GM19035 (cell line): ENCODE results near the gene CLCNKA.
"Not testable (repeated sequence)": the region's sequence is repeated elsewhere in the genome, so short reads cannot be mapped to it uniquely, and the experiment has no call there.

Experiments
- ATAC-seq: cut with Tn5 transposase; IDR thresholded peaks from one replicate; pipeline ENCODE4 v1.9.1; 2021; ENCODE audit not compliant: unreplicated experiment

CLCNKA gene

DNA sequence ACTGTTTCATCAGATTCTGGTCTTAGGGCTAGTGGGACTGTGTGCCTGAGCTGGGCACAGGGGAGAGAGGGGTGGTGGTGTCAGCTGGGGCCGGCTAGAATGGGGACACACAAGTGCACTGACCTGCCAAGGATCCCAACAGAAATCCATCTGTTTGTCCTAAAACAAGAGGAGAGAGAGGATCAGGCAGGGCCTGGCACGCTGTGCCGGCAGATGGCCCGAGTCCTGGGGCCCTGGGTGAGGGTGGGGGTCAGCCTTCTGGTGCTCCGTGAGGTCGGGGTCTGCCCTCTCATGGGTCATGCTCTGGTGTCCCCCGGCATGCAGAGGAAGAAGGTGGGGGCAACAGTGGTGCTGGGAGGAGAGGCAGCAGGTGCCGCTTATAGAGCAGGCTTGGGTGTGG, 18.0 kb downstream of the CLCNKA start:
- ATAC-seq, result not testable (repeated sequence)

DNA sequence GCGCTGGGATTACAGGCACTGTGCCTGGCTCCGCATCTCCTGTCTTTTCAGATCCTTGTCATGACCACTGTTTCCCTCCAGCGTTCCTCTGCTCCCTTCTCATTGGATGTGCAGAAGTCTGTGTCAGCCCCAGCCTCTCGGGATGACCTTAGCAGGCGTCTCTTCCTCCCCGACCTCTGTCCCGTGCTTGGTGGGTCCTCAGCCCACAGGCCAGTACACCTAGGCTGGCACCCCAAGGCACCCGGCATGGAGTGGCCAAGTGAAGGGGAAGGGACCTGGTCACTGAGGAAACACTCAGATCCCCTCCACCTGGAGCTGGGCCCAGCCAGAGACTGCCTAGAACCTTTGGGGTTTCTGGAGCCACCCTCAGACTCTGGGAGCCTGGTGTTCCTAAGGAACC, 19.4 kb downstream of the CLCNKA start:
- no peak for ATAC-seq

DNA sequence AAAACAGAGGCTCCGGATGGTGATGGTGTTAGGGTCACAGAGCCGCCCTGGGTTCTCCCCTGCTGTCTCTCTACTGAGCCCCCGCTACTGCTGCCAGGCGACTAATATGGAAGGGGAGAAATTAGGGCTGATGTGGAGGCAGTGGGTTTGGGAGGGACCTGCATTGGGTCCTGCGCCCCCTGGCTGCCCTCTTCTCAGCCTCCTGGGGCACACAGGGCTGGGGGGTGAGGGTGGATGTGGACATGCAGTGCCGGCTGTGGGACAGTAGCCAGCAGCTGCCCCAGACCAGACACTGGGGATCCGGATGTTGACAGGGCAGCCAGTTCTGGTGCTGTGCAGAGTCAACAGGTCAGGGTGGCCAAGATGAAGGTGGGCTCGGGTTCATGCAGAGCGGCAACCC, 20.3 kb downstream of the CLCNKA start:
- ATAC-seq, result no peak

DNA sequence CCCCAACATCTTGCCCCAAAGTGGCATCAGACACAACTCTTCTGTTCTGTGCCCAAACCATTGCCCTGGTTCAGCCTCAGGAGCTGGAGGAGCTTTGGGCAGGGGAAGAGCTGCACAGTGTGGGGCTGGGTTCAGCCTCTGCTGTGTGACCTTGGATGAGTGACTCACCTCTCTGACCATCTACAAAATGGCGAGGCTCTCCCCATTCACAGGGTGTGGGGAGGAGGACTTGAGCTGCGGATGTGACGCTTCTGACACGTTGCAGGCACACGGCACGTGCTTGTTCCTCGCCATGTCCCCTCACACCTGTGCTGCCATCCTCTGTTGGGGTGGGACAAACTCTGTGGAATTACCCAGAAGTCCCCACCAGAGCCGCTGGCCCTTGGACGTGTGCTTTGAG, 20.8 kb downstream of the CLCNKA start:
- not testable (repeated sequence) for ATAC-seq

DNA sequence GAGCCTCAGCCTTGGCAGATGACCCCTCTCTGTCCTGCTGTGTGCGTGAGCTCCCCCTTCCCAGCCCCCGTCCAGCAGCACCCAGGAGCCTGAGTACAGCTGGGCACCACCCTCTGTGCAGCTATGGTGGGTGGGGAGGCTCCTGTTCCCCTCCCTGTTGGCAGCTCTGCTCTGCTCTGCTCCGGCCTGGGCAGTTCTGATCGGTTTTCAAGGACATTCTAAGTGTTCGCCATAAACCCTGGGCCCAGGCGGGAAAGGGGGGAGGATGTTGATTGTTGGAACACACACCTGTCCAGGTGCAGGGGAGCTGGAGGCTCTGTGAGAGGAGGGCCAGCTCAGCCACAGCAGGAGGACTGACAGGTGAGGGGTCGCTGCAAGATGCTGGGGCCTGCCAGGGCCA, 21.7 kb downstream of the CLCNKA start, which contains the start of gene CLCNKB:
Gene CLCNKB, plus strand, starts transcription at position 262 of the 400 bp plus-strand sequence. CDS start 711 bp downstream, outside the sequence.
- no peak for ATAC-seq

DNA sequence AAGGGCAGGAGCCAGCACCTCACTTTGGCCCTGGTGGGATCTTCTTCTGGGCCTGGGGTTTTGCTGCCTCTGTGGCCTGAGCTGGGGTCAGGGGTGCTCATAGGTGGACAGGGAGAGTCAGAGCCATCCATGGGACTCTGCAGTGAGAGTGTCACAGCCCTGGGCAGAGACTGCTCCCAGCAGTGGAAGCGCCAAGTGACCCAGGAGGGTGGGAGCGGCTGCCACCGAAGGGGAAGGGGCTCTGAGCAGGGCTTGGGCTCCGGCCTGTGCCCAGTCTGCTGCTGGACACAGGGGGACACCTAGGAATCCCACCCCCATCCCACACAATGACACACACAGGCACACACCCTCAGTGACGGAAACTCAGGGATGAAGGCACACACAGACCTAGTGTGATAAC, 22.1 kb downstream of the CLCNKA start:
- ATAC-seq, result no peak

DNA sequence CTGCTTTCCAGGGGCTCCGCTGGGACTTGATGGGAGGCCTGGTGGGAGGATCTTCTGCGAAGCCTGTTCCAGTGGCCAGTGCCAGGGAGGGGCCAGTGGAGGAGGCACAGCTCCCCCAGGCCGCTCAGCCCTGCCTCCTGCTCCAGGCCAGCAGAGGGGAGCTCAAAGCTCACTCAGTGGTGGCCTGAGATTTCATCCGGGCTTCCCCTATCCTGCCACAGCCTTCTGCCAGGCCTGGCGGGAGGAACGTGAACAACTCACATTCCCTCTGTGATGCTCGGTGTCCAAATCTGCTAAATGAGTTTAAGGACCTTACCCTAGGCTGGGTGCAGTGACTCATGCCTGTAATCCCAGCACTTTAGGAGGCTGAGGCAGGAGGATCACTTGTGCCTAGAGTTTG, 25.0 kb downstream of the CLCNKA start:
- ATAC-seq, result no peak

DNA sequence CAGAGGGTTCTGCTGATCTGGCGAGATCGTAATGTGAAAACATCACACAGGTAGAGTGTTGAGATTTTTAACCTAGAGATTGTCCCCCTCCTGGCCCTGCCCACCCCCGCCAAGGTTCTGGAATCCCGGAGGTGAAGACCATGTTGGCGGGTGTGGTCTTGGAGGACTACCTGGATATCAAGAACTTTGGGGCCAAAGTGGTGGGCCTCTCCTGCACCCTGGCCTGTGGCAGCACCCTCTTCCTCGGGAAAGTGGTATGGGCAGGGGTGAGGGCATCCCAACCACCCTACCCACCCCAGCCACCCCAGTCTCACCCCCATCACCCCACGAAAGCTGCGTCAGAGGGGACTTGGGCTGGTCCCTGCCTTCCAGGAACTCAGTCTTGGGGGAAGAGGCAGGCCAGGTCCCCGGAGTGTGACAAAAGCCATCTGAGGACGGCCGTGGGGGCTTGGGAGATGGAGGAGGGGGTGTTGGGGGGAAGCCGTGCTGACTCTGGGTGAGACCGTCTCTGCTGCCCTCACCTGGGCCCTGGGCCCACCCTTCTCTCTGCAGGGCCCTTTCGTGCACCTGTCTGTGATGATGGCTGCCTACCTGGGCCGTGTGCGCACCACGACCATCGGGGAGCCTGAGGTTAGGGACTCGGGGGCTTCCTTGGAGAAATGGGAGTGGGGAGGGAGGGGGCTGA, 26.1 kb downstream of the CLCNKA start:
- no peak for ATAC-seq

DNA sequence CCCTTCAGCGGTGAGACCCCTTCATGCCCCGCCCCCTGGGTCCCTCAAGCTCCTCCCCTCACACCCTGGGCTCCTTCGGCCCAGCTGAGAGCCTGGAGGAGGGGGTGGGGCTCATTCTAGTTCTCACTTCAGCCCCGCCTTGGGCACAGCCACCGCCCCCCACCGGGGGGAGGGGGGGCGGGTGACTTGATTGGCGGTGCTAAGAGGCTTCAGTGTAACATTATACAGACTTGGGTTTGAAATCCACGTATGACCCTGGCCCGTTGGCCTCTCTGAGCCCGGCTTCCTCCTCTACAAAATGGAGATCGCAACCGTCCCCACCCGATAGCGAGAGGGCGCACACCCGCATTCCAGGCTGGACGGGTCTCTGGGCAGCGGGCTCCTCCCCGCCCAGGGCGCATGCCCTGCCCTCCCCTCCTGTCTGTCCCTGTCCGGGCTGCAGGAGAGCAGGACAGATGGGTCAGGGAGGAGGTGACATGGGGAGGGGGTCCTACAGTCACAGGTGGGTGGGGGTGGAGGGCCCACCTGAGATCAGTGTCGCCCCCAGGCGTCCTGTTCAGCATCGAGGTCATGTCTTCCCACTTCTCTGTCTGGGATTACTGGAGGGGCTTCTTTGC, 26.8 kb downstream of the CLCNKA start:
- no peak for ATAC-seq

DNA sequence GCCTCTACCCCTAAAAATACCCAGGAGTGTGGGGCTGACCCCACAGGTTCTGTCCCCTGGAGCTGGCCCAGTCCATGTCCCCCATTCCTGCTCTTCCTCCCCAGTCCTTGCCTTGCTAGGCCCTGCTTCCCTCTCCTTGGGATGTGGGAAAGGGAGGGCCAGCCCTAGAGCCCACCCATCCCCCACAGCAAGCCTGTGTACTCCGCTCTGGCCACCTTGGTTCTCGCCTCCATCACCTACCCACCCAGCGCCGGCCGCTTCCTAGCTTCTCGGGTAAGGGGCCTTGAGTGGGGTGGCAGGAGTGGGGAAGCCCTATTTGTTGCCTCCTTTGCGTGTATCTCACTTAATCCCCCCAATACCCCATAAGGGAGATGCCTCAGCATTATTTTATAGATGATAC, 28.5 kb downstream of the CLCNKA start:
- no peak for ATAC-seq

DNA sequence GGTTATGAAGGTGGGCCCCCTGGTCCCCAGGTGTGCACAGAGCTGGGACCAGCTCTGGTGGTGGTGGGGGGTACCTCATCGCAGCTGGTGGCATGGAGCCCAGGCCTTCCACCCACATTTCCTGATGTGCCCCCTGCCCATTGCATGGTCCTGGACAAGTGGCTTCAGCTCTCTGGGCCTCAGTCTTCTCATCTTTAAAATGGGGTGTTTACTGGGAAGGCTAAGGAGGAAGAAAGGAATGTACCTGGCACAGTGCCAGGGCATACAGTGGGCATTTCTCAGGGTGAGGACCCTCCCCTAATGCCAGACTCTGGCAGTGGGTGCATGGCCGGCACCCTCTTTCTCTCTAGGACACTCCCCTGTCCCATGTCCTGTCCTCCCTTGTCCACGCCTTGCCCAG, 29.2 kb downstream of the CLCNKA start:
- no peak for ATAC-seq

DNA sequence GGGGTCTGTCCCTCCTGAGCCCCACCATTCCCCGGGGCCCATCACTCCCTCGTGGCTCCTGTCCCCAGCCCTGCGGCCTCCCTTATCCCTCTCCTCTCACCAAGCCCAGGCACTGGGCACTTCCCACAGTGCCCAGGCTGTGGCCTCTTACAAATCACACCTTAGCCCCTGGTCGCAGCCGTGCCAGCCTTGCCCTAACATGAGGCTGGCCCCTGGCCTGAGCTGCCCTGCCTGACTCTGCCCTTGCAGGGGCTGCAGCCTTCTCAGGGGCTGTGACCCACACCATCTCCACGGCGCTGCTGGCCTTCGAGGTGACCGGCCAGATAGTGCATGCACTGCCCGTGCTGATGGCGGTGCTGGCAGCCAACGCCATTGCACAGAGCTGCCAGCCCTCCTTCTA, 30.1 kb downstream of the CLCNKA start:
- ATAC-seq, result not testable (repeated sequence)

DNA sequence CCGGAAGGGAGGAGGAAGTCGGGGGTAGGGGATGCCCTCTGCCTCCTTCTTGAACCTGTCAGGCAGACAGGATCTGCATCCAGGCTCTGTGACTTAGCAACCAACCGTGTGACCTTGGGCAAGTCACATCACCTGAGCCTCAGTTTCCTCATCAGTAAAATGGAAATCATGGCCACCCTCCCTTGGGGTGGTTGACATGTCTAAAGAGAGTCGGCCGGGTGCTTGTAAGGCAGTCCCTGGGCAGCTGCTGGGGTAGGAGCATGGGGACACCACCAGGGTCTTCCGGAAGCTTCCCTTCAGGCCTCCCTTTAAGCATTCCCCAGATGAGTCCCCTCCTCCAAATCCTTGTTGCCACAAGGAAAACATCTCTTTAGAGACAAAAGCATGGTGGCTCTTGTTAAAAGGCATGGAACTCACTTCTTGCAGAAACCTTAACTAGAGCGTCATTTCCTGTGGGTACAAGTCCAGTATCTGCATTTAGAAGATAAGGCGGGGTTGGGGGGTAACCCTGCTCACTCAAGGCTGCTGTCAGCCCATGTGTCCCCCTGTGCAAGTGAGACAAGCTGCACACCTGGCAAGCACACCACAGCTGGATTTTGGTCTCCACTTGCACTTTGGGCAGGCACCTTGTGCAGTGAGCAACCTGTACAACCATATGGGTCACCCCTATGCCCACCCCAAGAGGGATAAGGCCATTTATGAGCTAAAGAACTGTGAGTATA, 32.1 kb downstream of the CLCNKA start:
- no peak for ATAC-seq

DNA sequence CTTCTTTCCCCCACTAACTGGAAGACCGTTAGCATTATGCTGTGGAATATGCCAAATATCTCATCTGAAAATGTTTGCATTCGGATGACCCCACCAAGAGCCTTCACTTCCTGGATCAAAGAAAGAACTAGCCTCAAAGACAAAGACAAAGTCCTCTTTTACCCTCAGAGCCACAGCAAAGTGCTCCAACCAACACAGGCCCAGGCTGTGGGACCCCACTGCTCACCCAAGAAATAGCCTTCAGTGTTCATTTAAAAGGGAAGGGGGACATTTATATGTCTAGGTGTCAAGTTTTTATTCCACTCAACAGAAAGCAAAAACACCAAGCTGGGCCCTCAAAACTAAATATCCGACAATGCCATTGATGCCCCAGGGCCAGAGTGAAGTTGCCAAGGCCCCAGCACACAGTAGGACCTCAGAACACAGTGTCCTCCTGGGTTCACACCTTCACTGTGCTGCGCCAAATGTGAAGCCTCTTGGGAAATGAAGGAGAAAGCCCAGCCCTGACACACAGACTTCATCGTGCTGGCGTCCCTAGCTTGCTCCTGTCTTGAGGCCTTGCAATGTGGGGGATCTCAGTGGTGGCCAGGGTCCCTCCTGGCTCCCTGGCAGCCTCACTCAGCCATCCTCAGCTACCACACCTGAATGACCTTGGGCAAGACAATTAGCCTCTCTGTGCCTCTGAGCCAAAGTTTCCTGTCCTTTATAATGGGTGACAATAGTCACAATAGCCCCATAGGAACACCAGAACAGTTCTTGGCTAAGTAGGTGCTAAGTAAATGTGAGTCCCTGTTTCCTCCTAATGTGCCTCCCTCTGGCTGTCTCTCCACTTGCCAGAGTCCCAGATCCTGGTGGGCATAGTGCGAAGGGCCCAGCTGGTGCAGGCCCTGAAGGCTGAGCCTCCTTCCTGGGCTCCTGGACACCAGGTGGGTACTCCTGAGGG, 33.0 kb downstream of the CLCNKA start:
- ATAC-seq, result no peak

DNA sequence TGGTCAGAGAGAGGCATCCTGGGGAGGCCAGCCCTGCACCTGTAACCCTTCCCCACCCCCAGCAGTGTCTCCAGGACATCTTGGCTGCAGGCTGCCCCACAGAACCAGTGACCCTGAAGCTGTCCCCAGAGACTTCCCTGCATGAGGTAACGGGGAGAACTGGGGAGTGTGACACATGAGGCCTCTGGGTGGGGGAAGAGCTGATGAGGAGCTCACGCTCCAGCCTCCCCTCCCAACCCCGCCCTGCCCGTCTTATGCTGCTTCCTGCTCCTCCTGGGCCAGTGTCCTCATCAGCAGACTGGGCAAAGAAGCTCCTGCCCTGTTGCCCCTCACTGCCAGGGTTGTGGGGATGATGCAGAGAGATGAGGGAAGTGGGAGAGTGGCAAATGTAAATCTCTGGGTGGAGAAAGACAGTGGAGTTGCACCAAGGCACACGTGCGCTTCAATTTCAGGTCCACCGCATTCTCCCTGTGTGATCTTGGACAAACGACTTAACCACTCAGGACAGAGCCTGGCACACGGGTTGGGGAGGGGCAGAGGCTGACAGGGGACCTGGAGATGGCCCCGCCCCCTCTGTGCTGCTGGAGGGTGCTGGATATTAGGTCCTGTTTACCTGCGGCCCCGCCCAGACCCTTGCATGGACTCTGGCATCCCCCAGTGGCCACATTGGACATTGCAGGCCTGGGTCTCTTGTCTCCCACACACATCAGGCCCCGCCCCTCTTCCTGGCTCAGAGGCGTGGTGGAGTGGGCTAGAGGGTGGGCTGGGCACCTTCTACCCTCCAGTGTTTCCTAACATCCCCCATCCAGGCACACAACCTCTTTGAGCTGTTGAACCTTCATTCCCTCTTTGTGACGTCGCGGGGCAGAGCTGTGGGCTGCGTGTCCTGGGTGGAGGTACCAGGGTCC, 34.0 kb downstream of the CLCNKA start:
- ATAC-seq, result peak; percentile 66

DNA sequence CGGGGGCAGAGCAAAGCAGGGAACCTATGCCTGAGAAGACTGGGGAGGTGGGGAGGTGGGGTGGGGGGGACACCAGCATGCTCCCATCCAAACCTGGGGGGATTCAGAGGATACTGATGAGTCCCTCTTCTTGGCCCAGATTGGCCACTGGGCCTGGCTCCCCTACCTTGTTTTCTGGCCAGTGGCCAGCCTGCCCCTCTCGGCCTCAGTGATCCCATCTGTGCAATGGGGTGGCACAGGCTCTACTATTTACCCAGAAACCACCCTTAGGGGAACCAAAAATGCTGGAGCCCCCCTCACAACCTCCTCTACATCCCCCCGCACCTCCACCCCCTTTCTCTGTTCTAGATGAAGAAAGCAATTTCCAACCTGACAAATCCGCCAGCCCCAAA, 34.7 kb downstream of the CLCNKA start:
- ATAC-seq, result not testable (repeated sequence)

DNA sequence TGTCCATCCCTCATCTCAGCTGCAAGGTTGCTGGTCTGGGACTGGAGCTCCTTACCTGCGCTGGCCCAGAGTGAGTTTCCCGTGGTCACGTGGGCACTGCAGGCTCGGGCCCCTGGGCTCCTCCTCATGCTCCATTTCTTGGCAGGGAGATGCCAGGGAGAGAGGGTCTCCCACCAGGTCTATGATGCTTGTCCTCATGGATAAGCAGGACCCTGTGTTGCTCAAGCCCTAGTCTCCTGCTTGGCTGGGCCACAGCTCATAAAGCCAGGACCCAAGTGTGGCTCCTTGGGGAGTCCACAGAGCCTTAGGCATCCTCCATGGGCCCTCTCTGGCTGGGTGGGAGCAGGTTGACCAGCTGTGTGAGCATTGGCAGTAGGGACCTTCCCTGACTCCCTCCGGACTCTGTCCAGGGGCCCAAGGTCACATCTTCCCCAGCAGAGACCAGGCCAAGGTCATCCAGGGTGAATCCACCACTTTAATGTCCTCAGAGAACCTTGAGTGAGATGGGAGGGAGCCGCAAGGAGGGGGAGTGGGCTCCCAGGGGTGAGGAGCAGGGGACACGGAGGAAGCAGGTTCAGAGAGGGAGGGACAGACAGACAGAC, 35.6 kb downstream of the CLCNKA start:
- ATAC-seq, result not testable (repeated sequence)

DNA sequence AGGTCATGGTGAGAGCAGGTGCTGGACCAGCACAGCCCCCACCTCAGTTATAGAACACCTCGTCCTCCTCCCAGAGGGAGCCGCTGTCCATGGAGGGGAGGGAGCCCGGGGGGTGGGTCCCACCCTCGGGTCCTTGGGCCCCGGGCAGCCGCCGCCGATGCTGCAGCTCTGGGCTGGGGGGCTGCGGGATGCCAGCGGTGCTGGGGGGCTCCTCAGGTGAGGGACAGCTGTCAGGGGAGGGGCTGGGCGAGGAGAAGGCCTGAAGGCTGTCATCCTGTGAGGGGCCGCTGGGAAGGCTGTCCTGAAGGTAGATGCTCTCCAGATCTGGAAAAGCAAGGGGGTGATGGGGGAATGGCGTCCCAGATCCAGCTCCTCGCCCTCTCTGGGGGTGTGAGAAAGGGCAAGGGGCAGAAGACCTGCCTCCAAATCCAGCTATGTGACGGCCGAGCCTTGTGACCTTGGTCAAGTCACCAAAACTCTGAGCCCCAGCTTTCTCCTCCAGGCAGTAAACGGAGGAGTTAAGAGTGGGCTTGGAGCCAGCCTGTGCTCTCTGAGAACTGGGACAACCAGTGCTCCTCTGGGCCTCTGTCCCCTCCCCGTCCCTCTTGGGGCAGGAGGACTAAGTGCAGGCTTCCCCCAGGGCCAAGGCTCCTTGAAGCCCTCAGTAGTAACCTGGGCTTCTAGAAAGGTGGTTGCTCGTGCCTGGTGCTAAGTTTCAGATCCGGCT, 36.7 kb downstream of the CLCNKA start:
- ATAC-seq, result not testable (repeated sequence)

DNA sequence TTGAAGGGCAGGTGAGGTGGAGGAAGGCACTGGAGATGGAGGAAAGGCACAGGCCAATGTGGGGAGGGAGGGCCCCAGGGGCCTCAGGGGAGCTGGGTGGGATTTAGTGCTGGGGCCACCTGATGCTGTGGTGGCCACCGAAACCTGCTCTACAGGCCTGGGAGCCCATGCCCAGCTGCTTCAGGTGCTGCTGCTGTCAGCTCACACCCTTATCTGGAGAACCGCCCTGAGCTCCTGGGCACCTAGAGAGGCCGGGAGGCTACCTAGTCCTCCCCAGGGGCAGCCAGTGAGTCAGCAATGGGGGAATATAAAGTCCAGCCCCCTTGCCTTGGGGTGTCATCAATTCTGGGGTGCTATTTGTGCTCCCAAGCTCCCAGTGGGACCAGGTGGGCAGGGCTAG, 39.4 kb downstream of the CLCNKA start:
- ATAC-seq, result no peak
